Adrenal gland (tissue), 5 donors: ENCODE measurements around the gene RTRAF.

Experiments
- CTCF ChIP-seq, 6 experiments: fragments of 450-650 bp in 4 of 6; fragments of 200-600 bp in 2 of 6; sonication (generic) in 1 of 6; IDR thresholded peaks; 1 replicate in 5 of 6; 2 replicates in 1 of 6; pipeline versions ENCODE4 v1.5.1 to v1.8.0; 2016 to 2021; ENCODE audit warnings: antibody characterized with exemption in 6 of 6, mild to moderate bottlenecking in 2 of 6, moderate library complexity in 1 of 6
- POLR2A ChIP-seq, 2 donors: fragments of 450-650 bp; IDR thresholded peaks; one replicate each; pipeline ENCODE4 v1.6.1; 2017; ENCODE audit warnings: antibody characterized with exemption in 2 of 2, mild to moderate bottlenecking in 2 of 2, moderate library complexity in 1 of 2
- donor health status: DM: no; HTN: no; CAD: no.

DNA sequence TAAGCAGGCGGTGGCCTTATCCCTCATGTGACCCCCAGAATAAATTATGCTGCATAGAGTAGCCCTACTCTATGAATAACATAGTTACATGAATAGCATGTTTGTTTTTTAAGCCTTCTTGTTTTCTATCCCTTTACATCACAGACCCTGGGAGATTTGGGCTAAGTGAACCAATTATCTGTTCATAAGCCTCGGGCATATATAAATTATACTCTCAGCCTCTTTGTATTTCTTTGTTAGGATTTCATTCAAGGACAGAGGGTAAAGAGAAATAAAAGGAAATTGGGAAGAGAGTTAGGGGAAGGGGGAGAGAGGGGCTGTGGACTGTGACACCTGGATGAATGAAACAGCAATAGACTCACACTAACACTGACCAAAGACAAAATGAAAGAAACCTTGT is 35.3 kb upstream of the RTRAF start:
- TF ChIP-seq CTCF (IDR thresholded peaks at IDR 0.05) (no peak), POLR2A (IDR thresholded peaks at IDR 0.05) (no peak)
